HG03159 (cell line): ENCODE data around the gene EIF2S1.
"Not testable (repeated sequence)": the region's sequence is repeated elsewhere in the genome, so short reads cannot be mapped to it uniquely, and the experiment has no call there.

Experiments
- ATAC-seq: cut with Tn5 transposase; IDR thresholded peaks from one replicate; pipeline ENCODE4 v1.9.1; 2021; ENCODE audit warnings: mild to moderate bottlenecking, moderate library complexity; ENCODE audit not compliant: unreplicated experiment

The EIF2S1 gene

DNA sequence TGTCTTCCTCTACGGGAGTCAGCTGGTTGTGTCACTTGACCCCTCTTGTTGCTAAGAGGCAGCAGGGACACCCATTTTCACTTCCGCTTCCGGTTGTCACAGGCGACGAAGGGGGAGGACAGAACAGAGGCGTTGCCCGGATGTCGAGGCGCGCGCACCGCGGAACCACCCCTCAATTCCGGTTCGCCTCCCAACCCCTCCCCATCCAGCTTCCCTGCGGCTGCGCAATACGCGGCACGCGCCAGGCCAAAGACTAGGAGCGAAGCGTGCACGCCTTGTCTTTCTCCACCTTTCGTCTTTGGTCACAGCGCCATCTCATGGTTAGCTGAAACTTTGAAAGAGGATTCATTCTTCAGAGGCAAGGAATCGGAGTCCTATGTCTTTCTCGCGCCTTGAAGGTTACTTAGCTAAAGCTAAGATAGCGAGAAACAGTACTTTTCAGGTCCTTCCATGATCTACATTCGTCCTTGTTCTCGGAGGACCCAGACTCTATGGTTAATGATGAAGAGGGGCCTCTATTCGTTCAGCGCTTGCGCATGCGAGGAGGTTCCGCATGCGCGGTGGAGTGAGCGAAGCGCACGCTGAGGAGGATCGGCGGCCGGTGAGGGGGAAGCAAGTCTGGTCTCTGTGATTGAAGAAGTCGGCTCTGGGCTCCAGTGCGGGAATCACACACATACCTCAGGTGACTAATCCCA, at the start of gene EIF2S1, which contains the start of gene ATP6V1D:
Gene EIF2S1 (plus strand): TSS at position 554 of the 695 bp plus-strand sequence. CDS start 4,440 bp downstream, outside the sequence.
Gene ATP6V1D (minus strand): TSS at position 30 of the 695 bp plus-strand sequence. CDS start 106 bp downstream, outside the sequence.
- peak; percentile 89 for ATAC-seq

DNA sequence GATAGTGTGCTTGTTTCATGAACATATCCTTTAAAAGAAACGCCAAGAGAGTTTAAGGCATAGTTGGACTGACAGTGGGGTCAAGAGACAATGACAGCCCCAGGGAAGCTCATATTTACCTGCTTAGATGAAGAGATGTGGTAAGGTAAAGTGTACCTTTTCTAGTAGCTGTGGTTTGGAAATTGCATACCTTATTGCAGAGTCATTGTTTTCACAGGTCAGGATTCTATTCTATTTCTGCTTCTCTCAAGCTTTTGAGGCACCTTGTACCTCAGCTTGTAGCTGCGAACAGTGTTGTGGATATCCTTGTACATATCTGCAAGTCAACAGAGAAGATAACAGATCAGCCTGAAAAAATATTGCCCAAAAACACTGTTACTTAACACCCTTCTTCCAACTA, 48.3 kb upstream of the EIF2S1 start:
- no peak for ATAC-seq

- ATAC-seq, result no peak
These were observed 47.0 kb upstream of the EIF2S1 start for GRCh38 chr14:67313153-67313552.

DNA sequence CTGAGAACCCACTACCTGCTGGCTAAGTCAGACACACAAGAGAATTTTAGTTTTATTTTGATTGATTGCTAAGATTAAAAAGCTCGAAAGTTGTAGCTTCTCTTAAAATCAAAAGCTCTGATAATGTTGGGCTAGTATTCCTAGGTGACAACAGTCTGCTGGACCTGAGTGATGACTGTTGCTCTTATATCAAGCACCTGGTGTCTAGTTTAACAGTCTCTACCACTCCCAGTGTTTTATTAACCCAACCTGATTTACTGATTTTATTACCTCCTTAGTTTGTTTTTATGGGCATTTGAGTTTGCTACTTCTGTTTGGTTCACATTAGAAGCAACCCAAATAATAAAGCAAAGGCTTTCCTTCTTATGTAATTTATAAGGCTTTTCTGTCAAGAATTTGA, 42.3 kb upstream of the EIF2S1 start:
- no peak for ATAC-seq

GRCh38 chr14:67319142-67319541, 41.0 kb upstream of the EIF2S1 start:
- no peak for ATAC-seq

GRCh38 chr14:67329666-67330065, 30.5 kb upstream of the EIF2S1 start:
- not testable (repeated sequence) for ATAC-seq

- no peak for ATAC-seq
These were observed 28.6 kb upstream of the EIF2S1 start for GRCh38 chr14:67331368-67332125.

GRCh38 chr14:67332468-67332867, 27.7 kb upstream of the EIF2S1 start:
- ATAC-seq, result no peak

DNA sequence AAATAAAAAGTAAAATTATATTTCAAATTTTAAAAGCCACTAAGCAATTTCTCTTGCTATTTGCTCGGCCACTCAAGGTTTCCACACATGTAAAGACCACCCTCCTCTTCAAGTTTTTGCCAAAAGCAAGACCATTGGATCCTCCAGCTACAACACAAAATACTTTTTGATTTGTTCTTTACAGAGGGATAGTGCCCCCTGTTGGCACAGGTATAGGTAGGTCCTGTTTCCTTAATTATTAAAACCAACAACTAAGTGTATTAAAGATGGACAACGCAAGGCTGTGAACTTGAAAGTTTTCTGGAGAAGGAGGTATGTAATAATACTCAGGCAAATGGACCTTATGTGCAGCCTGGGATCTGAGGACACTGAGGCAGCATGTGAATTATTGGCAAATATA, 24.3 kb upstream of the EIF2S1 start:
- ATAC-seq, result no peak

DNA sequence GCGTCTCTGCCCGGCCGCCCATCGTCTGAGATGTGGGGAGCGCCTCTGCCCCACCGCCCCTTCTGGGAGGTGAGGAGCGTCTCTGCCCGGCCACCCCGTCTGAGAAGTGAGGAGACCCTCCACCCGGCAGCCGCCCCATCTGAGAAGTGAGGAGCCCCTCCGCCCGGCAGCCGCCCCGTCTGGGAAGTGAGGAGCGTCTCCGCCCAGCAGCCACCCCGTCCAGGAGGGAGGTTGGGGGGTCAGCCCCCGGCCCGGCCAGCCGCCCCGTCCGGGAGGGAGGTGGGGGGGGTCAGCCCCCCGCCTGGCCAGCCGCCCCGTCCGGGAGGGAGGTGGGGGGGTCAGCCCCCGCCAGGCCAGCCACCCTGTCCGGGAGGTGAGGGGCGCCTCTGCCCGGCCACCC, 18.9 kb upstream of the EIF2S1 start:
- ATAC-seq, result not testable (repeated sequence)

DNA sequence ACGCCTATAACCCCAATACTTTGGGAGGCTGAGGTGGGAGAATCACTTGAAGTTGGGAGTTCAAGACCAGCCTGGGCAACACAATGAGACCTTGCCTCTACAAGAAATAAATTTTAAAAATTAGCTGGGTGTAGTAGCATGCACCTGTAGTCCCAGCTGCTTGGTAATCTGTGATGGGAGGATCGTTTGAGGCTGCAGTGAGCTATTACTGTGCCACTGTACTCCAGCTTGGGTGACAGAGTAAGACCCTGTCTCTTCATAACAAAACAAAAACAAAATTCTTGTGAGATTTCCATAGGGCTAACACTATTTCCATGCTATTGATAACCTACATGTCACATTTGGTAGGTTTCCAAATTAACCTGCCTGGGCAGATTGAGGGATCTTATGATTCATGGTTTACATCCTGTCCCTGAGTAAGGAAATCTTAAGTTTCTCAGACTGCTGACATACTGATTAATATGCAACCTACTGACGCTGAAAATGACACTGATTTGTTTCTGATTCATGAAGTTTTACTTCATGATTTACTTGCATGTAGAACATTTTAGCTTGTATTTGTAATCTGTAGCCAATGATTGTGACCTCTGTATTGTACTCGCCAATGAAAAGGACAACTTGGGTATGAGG, 16.4 kb upstream of the EIF2S1 start:
- ATAC-seq, result no peak

GRCh38 chr14:67345583-67345982, 14.5 kb upstream of the EIF2S1 start:
- no peak for ATAC-seq

DNA sequence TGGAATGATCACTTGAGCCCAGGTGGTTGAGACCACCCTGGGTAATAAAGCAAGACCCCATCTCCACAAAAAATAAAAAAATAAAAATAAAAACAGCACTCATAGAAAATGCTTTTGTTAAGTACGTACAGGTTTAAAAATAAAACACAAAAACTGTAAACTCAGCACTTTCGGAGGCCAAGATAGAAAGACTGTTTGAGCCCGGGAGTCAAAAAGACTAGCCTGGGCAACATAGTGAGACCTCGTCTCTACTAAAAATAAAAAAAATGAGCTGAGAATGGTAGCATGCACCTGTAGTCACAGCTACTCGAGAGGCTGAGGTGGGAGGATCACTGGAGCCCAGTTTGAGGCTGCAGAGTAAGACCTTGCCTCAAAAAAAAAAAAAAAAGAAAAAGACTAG, 8.1 kb upstream of the EIF2S1 start:
- no peak for ATAC-seq

DNA sequence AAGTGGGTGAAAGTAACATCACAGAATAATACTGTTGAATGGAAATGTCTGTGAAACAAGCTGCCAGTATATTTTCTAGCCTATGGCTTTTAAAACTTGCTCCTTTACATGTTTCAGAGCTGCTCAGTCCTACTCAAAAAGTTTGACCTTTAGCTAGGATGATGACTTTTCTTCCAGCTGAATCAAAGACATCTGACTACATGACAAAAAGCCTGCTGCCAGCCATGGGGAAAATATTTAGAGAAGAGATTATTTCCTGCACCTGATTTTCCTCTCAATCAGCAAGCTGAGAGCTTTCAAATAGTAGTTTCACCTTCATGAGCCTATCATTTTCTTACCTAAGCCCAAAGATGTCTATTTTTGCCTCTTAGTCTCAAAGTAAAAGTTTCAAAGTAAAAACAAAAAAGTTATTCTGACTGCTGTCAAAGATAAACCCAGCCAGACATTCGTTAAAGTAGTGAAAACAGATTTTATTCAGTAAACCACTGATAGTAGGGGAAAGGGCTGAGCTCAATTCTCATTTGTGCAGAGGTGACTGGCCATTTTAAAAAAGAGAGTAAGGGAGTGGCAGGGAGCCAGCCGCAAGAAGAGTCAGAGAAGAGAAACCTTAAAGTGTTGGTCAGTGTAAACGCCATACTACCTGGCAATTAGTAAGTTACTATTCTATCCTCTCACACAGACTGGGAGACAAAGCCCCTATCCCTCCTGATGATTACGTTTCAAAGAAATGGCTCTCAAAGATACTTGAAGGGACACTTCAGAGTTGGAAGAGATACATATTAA, 2.8 kb upstream of the EIF2S1 start:
- no peak for ATAC-seq

DNA sequence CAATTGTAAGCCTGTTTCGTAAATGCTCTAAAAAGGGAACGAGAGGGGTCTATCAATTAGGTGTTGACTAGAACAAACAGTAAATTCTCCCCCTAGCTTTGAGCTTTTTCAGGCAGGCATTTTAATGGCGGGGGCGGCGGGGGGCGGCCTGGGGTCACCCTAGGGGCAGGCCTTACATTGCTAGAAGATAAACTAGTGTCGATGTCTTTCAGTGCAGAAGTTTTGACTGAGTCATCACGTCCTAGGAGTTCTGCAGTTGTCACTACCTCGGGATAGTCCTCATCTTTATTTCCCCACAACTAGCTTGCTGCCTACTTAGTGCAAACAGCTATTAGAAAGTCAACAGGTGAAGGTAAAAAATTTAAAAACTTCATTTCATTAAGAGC, 2.2 kb upstream of the EIF2S1 start:
- ATAC-seq, result no peak

DNA sequence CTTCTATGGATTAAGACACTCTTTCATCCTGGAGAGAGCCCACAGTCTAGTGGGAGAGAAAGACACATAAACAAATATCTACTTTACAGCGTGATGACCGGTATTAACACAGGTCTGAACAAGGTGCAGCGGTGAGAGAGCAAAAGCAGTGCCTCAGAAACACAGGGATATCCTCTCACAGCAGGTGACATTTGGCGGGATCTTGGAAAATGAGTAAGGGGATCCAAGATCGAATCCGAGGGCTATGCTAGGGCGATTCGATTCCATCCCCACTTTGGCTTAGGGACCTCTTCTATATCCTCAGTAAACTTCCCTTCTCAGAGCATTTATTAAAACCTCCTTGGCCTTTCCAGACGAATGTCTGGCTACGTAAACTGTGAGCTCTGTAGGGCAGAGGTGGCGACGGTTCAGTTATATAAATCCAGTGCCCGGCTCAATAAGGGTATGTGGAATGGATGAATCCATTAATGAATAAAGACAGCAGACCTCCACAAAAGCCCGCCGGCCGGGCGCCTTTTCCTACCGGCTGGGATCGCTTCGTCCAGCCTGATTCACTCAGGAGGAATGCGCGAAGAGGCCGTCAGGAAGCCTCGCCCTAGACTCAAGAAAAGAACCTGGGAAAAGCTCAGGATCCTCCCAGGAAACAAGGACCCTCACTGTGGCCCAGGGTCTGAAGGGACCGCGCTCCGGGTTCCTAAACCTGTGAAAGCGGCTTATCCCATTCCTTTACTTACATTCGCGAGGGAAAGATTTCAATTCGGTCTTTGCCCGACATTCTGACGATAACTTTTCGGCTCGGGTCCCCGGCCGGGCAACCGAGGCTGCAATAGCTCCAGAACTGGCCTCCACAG, 979 bp upstream of the EIF2S1 start:
- ATAC-seq, result no peak

DNA sequence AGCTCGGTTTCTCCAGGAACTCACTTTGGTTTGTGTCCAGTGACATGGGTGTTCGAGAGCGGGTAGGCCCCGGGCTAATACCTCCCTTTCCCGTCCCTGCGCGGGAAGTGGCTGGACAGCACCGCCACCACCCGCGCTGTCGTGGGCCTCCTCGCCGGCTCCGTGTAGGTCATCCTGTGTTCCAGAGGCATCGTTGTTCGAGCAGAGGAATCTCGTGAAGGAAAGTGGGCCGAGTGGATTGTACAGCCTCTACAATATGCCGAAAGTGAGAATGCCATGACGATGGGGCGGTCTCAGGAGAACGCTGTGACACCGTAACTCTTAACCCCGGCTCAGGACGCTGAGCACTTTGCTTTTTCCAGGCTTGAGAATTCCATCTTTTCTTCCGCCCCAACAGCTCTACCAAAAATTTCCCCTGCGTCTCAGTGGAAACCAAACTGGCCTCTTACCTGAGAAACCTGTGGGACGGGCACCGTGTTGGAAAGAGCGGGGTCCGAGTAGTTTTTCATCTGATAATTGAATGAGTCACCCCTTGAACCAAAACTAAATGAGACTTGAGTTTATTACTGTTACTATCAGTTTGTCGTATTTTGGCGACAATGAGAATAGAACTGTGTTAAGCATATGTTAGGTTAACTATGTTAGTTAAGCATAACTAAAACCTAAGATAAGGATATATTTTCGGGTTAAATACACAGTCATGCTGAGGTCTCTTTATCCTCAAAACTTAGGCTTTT, 510 bp downstream of the EIF2S1 start:
- ATAC-seq, result peak; percentile 20

DNA sequence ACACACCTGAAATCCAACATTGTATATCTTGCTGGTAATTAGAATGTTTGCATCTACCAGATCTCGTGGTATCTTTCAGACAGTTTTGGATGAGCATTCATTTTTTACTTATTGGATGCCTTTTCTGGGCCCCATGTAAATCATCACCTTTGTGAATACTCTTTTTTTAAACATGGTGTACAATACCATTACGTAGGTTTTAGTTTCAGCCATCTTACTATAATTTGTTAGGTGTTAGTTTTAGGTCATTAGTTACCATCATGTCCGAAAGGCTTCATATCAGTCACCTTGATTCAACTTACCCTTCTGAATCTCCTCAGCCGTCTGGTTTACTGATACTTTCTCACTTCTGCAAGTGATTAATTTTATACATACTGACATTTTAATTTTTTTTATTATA, 5.3 kb downstream of the EIF2S1 start:
- ATAC-seq, result no peak

- no peak for ATAC-seq
These were observed 10.7 kb downstream of the EIF2S1 start for GRCh38 chr14:67370830-67371229.
